HEK293 (cell line): ENCODE measurements around the gene EVI5.

Experiments
- BCL11A ChIP-seq: fragments of 450-650 bp; formaldehyde crosslinking; IDR thresholded peaks from 2 replicates; pipeline ENCODE4 v1.5.1; 2016; ENCODE audit warnings: low read depth, missing biosample characterization, missing genetic modification characterization
- KLF1 ChIP-seq: fragments of 450-650 bp; formaldehyde crosslinking; IDR thresholded peaks from 2 replicates; pipeline ENCODE4 v1.5.1; 2016; ENCODE audit warnings: missing biosample characterization, missing genetic modification characterization
- MZF1 ChIP-seq: fragments of 450-650 bp; formaldehyde crosslinking; IDR thresholded peaks from 2 replicates; pipeline ENCODE4 v1.5.1; 2017; ENCODE audit warnings: missing biosample characterization, missing genetic modification characterization, borderline replicate concordance
- RBAK ChIP-seq: fragments of 450-650 bp; formaldehyde crosslinking; IDR thresholded peaks from 2 replicates; pipeline ENCODE4 v1.5.1; 2016; ENCODE audit warnings: missing biosample characterization, missing genetic modification characterization
- YY2 ChIP-seq: fragments of 450-650 bp; formaldehyde crosslinking; IDR thresholded peaks from 2 replicates; pipeline ENCODE4 v1.5.1; 2016; ENCODE audit warnings: missing biosample characterization, missing genetic modification characterization
- ZBTB17 ChIP-seq: fragments of 450-650 bp; formaldehyde crosslinking; IDR thresholded peaks from 2 replicates; pipeline ENCODE4 v1.5.1; 2016; ENCODE audit warnings: missing biosample characterization, missing genetic modification characterization
- ZBTB21 ChIP-seq: fragments of 450-650 bp; formaldehyde crosslinking; IDR thresholded peaks from 2 replicates; pipeline ENCODE4 v1.5.1; 2017; ENCODE audit warnings: missing biosample characterization, missing genetic modification characterization
- ZEB2 ChIP-seq: fragments of 450-650 bp; formaldehyde crosslinking; IDR thresholded peaks from 2 replicates; pipeline ENCODE4 v1.5.1; 2016; ENCODE audit warnings: missing biosample characterization, missing genetic modification characterization
- ZNF10 ChIP-seq: fragments of 450-650 bp; formaldehyde crosslinking; IDR thresholded peaks from 2 replicates; pipeline ENCODE4 v1.5.1; 2017; ENCODE audit warnings: missing biosample characterization, missing genetic modification characterization
- ZNF133 ChIP-seq: fragments of 450-650 bp; formaldehyde crosslinking; IDR thresholded peaks from 2 replicates; pipeline ENCODE4 v1.5.1; 2016; ENCODE audit warnings: missing biosample characterization, missing genetic modification characterization
- ZNF211 ChIP-seq: fragments of 450-650 bp; formaldehyde crosslinking; IDR thresholded peaks from 2 replicates; pipeline ENCODE4 v1.5.1; 2016; ENCODE audit warnings: low read depth, missing biosample characterization, missing genetic modification characterization
- ZNF221 ChIP-seq: fragments of 450-650 bp; formaldehyde crosslinking; IDR thresholded peaks from 2 replicates; pipeline ENCODE4 v1.5.1; 2017; ENCODE audit warnings: missing biosample characterization, missing genetic modification characterization, borderline replicate concordance
- ZNF223 ChIP-seq: fragments of 450-650 bp; formaldehyde crosslinking; IDR thresholded peaks from 2 replicates; pipeline ENCODE4 v1.5.1; 2016; ENCODE audit warnings: missing biosample characterization, missing genetic modification characterization
- ZNF335 ChIP-seq: fragments of 450-650 bp; formaldehyde crosslinking; conservative IDR thresholded peaks from 2 replicates; pipeline ENCODE4 v1.5.1; 2016; ENCODE audit warnings: missing biosample characterization, missing genetic modification characterization
- ZNF37A ChIP-seq: fragments of 450-650 bp; IDR thresholded peaks from 2 replicates; pipeline ENCODE4 v1.5.1; 2018; ENCODE audit warnings: missing biosample characterization, missing genetic modification characterization
- ZNF423 ChIP-seq: fragments of 450-650 bp; formaldehyde crosslinking; IDR thresholded peaks from 2 replicates; pipeline ENCODE4 v1.5.1; 2016; ENCODE audit warnings: missing biosample characterization, missing genetic modification characterization
- ZNF501 ChIP-seq: fragments of 450-650 bp; formaldehyde crosslinking; IDR thresholded peaks from 2 replicates; pipeline ENCODE4 v1.5.1; 2016; ENCODE audit warnings: missing biosample characterization, missing genetic modification characterization
- ZNF514 ChIP-seq: fragments of 450-650 bp; formaldehyde crosslinking; IDR thresholded peaks from 2 replicates; pipeline ENCODE4 v1.5.1; 2016; ENCODE audit warnings: missing biosample characterization, missing genetic modification characterization
- ZNF544 ChIP-seq: fragments of 450-650 bp; formaldehyde crosslinking; IDR thresholded peaks from 2 replicates; pipeline ENCODE4 v1.5.0; 2017; ENCODE audit warnings: missing biosample characterization, missing genetic modification characterization
- ZNF561 ChIP-seq: fragments of 450-650 bp; IDR thresholded peaks from 2 replicates; pipeline ENCODE4 v1.5.1; 2018; ENCODE audit warnings: missing biosample characterization, missing genetic modification characterization, borderline replicate concordance
- ZNF585B ChIP-seq: fragments of 450-650 bp; formaldehyde crosslinking; IDR thresholded peaks from 2 replicates; pipeline ENCODE4 v1.5.1; 2016; ENCODE audit warnings: missing biosample characterization, missing genetic modification characterization
- ZNF624 ChIP-seq: fragments of 450-650 bp; formaldehyde crosslinking; IDR thresholded peaks from 2 replicates; pipeline ENCODE4 v1.5.1; 2017; ENCODE audit warnings: missing biosample characterization, missing genetic modification characterization
- ZNF626 ChIP-seq: fragments of 450-650 bp; sonication (Bioruptor Pico); formaldehyde crosslinking; IDR thresholded peaks from 2 replicates; pipeline ENCODE4 v1.5.1; 2018; ENCODE audit warnings: missing biosample characterization, missing genetic modification characterization, inconsistent platforms
- ZNF629 ChIP-seq: fragments of 450-650 bp; formaldehyde crosslinking; IDR thresholded peaks from 2 replicates; pipeline ENCODE4 v1.5.1; 2017; ENCODE audit warnings: missing biosample characterization, missing genetic modification characterization
- ZNF658 ChIP-seq: fragments of 450-650 bp; formaldehyde crosslinking; IDR thresholded peaks from 2 replicates; pipeline ENCODE4; 2016; ENCODE audit warnings: missing biosample characterization, missing genetic modification characterization
- ZNF677 ChIP-seq: fragments of 450-650 bp; IDR thresholded peaks from 2 replicates; pipeline ENCODE4 v1.5.0; 2018; ENCODE audit warnings: missing biosample characterization, mild to moderate bottlenecking, missing genetic modification characterization, moderate library complexity
- ZNF792 ChIP-seq: fragments of 450-650 bp; formaldehyde crosslinking; IDR thresholded peaks from 2 replicates; pipeline ENCODE4 v1.5.1; 2016; ENCODE audit warnings: missing biosample characterization, missing genetic modification characterization
- ZXDB ChIP-seq: fragments of 450-650 bp; formaldehyde crosslinking; IDR thresholded peaks from 2 replicates; pipeline ENCODE4 v1.5.1; 2016; ENCODE audit warnings: missing biosample characterization, missing genetic modification characterization
- TF ChIP-seq, protein P1 (sequence below): fragments of 450-650 bp; formaldehyde crosslinking; IDR thresholded peaks from 2 replicates; pipeline ENCODE4 v1.5.1; 2016; ENCODE audit warnings: missing biosample characterization, missing genetic modification characterization
- TF ChIP-seq, protein P2 (sequence below): fragments of 450-650 bp; formaldehyde crosslinking; IDR thresholded peaks from 2 replicates; pipeline ENCODE4 v1.5.1; 2016; ENCODE audit warnings: missing biosample characterization, missing genetic modification characterization
- TF ChIP-seq, protein P3 (sequence below): sonication (generic); formaldehyde crosslinking; IDR thresholded peaks from 2 replicates; pipeline ENCODE4 v1.8.1; 2022; ENCODE audit warnings: mild to moderate bottlenecking, moderate library complexity, missing genetic modification reagents
- TF ChIP-seq, protein P4 (sequence below): fragments of 450-650 bp; formaldehyde crosslinking; IDR thresholded peaks from 2 replicates; pipeline ENCODE4 v1.5.1; 2016; ENCODE audit warnings: missing biosample characterization, missing genetic modification characterization
- TF ChIP-seq, protein P5 (sequence below): fragments of 450-650 bp; formaldehyde crosslinking; IDR thresholded peaks from 2 replicates; pipeline ENCODE4 v1.5.1; 2016; ENCODE audit warnings: missing biosample characterization, missing genetic modification characterization
- TF ChIP-seq, protein P6 (sequence below): fragments of 450-650 bp; IDR thresholded peaks from 2 replicates; pipeline ENCODE4 v1.5.1; 2018; ENCODE audit warnings: missing biosample characterization, missing genetic modification characterization

Gene EVI5

DNA sequence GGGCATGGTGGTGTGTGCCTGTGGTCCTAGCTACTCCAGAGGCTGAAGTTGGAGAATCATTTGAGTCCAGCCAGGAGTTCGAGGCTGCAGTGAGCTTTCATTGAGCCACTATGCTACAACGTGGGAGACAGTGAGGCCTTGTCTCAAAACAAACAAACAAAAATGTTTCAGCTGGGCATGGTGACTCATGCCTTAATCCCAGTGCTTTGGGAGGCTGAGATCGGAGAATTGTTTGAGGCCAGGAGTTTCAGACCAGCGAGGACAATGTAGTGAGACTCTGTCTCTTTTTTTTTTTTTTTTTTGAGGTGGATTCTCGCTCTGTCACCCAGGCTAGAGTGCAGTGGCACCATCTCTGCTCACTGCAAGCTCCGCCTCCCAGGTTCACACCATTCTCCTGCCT, 41.9 kb upstream of the EVI5 start (continued):
- TF ChIP-seq ZNF133 (tag by site-specific recombination) (no peak), ZNF501 (tag by site-specific recombination) (no peak), ZEB2 (tag by site-specific recombination) (peak; percentile 30; the same call in 1 of the 2 replicates), RBAK (tag by site-specific recombination) (no peak), ZNF658 (tag by site-specific recombination) (no peak), ZNF792 (tag by site-specific recombination) (no peak), ZBTB17 (peak; percentile 67), ZNF423 (no peak), ZNF544 (no peak), ZNF37A (no peak), ZNF629 (tag by site-specific recombination) (peak; percentile 54; the same call in 1 of the 2 replicates), ZNF585B (tag by site-specific recombination) (no peak), BCL11A (no peak), ZBTB21 (tag by site-specific recombination) (no peak), ZNF514 (tag by site-specific recombination) (no peak), MZF1 (no peak), ZNF677 (tag by site-specific recombination) (no peak), ZXDB (0 out of 2 replicates have a peak, but pooled peaks have one; percentile 17), ZNF626 (tag by site-specific recombination) (no peak), KLF1 (tag by site-specific recombination) (no peak), ZNF221 (tag by site-specific recombination) (no peak), ZNF624 (tag by site-specific recombination) (no peak), ZNF10 (tag by site-specific recombination) (no peak), YY2 (tag by site-specific recombination) (no peak), ZNF211 (tag by site-specific recombination) (no peak), ZNF561 (tag by site-specific recombination) (no peak), ZNF223 (tag by site-specific recombination) (no peak), ZNF335 (tag by site-specific recombination) (0 out of 2 replicates have a peak, but pooled peaks have one; percentile 20)
- TF ChIP-seq, protein P1, sequence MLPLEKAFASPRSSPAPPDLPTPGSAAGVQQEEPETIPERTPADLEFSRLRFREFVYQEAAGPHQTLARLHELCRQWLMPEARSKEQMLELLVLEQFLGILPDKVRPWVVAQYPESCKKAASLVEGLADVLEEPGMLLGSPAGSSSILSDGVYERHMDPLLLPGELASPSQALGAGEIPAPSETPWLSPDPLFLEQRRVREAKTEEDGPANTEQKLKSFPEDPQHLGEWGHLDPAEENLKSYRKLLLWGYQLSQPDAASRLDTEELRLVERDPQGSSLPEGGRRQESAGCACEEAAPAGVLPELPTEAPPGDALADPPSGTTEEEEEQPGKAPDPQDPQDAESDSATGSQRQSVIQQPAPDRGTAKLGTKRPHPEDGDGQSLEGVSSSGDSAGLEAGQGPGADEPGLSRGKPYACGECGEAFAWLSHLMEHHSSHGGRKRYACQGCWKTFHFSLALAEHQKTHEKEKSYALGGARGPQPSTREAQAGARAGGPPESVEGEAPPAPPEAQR, result no peak
- TF ChIP-seq, protein P2, sequence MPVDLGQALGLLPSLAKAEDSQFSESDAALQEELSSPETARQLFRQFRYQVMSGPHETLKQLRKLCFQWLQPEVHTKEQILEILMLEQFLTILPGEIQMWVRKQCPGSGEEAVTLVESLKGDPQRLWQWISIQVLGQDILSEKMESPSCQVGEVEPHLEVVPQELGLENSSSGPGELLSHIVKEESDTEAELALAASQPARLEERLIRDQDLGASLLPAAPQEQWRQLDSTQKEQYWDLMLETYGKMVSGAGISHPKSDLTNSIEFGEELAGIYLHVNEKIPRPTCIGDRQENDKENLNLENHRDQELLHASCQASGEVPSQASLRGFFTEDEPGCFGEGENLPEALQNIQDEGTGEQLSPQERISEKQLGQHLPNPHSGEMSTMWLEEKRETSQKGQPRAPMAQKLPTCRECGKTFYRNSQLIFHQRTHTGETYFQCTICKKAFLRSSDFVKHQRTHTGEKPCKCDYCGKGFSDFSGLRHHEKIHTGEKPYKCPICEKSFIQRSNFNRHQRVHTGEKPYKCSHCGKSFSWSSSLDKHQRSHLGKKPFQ (tag by site-specific recombination), result peak; percentile 66
- TF ChIP-seq, protein P3, sequence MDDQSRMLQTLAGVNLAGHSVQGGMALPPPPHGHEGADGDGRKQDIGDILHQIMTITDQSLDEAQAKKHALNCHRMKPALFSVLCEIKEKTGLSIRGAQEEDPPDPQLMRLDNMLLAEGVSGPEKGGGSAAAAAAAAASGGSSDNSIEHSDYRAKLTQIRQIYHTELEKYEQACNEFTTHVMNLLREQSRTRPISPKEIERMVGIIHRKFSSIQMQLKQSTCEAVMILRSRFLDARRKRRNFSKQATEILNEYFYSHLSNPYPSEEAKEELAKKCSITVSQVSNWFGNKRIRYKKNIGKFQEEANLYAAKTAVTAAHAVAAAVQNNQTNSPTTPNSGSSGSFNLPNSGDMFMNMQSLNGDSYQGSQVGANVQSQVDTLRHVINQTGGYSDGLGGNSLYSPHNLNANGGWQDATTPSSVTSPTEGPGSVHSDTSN, result no peak
- TF ChIP-seq, protein P4, sequence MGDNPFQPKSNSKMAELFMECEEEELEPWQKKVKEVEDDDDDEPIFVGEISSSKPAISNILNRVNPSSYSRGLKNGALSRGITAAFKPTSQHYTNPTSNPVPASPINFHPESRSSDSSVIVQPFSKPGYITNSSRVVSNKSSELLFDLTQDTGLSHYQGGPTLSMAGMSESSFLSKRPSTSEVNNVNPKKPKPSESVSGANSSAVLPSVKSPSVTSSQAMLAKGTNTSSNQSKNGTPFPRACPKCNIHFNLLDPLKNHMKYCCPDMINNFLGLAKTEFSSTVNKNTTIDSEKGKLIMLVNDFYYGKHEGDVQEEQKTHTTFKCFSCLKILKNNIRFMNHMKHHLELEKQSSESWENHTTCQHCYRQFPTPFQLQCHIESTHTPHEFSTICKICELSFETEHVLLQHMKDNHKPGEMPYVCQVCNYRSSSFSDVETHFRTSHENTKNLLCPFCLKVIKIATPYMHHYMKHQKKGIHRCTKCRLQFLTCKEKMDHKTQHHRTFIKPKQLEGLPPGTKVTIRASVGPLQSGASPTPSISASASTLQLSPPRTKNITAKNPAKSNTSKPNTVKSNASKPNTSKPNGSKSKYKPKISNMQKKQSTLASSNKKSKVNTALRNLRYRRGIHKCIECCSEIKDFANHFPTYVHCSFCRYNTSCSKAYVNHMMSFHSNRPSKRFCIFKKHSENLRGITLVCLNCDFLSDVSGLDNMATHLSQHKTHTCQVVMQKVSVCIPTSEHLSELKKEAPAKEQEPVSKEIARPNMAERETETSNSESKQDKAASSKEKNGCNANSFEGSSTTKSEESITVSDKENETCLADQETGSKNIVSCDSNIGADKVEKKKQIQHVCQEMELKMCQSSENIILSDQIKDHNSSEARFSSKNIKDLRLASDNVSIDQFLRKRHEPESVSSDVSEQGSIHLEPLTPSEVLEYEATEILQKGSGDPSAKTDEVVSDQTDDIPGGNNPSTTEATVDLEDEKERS (tag by site-specific recombination), result no peak
- TF ChIP-seq, protein P5, sequence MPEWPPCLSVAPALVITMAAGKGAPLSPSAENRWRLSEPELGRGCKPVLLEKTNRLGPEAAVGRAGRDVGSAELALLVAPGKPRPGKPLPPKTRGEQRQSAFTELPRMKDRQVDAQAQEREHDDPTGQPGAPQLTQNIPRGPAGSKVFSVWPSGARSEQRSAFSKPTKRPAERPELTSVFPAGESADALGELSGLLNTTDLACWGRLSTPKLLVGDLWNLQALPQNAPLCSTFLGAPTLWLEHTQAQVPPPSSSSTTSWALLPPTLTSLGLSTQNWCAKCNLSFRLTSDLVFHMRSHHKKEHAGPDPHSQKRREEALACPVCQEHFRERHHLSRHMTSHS (tag by site-specific recombination), result no peak
- TF ChIP-seq, protein P6, sequence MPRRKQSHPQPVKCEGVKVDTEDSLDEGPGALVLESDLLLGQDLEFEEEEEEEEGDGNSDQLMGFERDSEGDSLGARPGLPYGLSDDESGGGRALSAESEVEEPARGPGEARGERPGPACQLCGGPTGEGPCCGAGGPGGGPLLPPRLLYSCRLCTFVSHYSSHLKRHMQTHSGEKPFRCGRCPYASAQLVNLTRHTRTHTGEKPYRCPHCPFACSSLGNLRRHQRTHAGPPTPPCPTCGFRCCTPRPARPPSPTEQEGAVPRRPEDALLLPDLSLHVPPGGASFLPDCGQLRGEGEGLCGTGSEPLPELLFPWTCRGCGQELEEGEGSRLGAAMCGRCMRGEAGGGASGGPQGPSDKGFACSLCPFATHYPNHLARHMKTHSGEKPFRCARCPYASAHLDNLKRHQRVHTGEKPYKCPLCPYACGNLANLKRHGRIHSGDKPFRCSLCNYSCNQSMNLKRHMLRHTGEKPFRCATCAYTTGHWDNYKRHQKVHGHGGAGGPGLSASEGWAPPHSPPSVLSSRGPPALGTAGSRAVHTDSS (tag by site-specific recombination), result no peak
